OCI-LY3 (cell line): ENCODE measurements around the gene FRZB.
"Not testable (repeated sequence)": the region's sequence is repeated elsewhere in the genome, so short reads cannot be mapped to it uniquely, and the experiment has no call there.

Experiments
- H2AFZ ChIP-seq: fragments of 200-600, 300-600 bp; shearing (Covaris generic); 2 replicates; pipeline ENCODE4 v1.6.0; 2014; ENCODE audit warnings: antibody characterized with exemption, low read depth, low read length
- H3K27ac ChIP-seq: fragments of 200-600, 300-600 bp; sonication (generic); 2 replicates; pipeline ENCODE4 v1.5.1; 2014; ENCODE audit warnings: mild to moderate bottlenecking, low read length, moderate library complexity, mixed read lengths
- H3K27me3 ChIP-seq: fragments of 200-600, 300-600 bp; sonication (generic); 2 replicates; pipeline ENCODE4 v1.6.1; 2014; ENCODE audit warnings: low read depth, low read length, mixed read lengths
- H3K36me3 ChIP-seq: fragments of 200-600, 300-600 bp; sonication (generic); replicated peaks from 2 replicates; pipeline ENCODE3; 2014; ENCODE audit warnings: low read depth, low read length, mixed read lengths
- H3K4me1 ChIP-seq: fragments of 300-600, 200-600 bp; sonication (generic); 2 replicates; pipeline ENCODE4 v1.6.1; 2014; ENCODE audit warnings: low read length, mixed read lengths
- H3K4me2 ChIP-seq: fragments of 200-600, 300-600 bp; sonication (generic); 2 replicates; pipeline ENCODE4 v1.6.1; 2014; ENCODE audit warnings: low read length, mixed read lengths
- H3K4me3 ChIP-seq: fragments of 300-600, 200-600 bp; sonication (generic); 2 replicates; pipeline ENCODE4 v1.5.1; 2014; ENCODE audit warnings: antibody characterized with exemption, mild to moderate bottlenecking, low read length, moderate library complexity
- H3K79me2 ChIP-seq: fragments of 300-600, 200-600 bp; shearing (Covaris generic); 2 replicates; pipeline ENCODE4 v1.6.1; 2014; ENCODE audit warnings: mild to moderate bottlenecking, low read length, mixed read lengths
- H3K9ac ChIP-seq: fragments of 300-600, 200-600 bp; shearing (Covaris generic); 2 replicates; pipeline ENCODE4 v1.6.0; 2014; ENCODE audit warnings: mild to moderate bottlenecking, low read length, moderate library complexity
- H3K9me3 ChIP-seq: fragments of 200-600, 300-600 bp; shearing (Covaris generic); 2 replicates; pipeline ENCODE4 v1.6.1; 2014; ENCODE audit warnings: low read length, mixed read lengths; ENCODE audit not compliant: insufficient read depth
- H4K20me1 ChIP-seq: fragments of 200-600, 300-600 bp; sonication (generic); 2 replicates; pipeline ENCODE4 v1.6.1; 2016; ENCODE audit warnings: low read length, mixed read lengths; ENCODE audit not compliant: insufficient read depth
- CTCF ChIP-seq: fragments of 200-600, 300-600 bp; sonication (generic); IDR thresholded peaks from 2 replicates; pipeline ENCODE4 v1.5.1; 2014; ENCODE audit warnings: antibody characterized with exemption, low read length, low read depth
- EZH2phosphoT487 ChIP-seq: fragments of 200-600 bp; shearing (Covaris generic); IDR thresholded peaks from 2 replicates; pipeline ENCODE4 v1.6.1; 2018; ENCODE audit warnings: antibody characterized with exemption, mixed run types, low read depth

FRZB gene

GRCh38 chr2:182895169-182895568, 28.7 kb upstream of the FRZB start:
- no peak overlapping the region for H3K27ac ChIP-seq
- H4K20me1 ChIP-seq = no peaks in the 10 kb centered on the region
- TF ChIP-seq CTCF (no peak), EZH2phosphoT487 (no peak)
- no peaks in the 10 kb centered on the region for H3K4me1 ChIP-seq
- H2AFZ ChIP-seq = no peak overlapping the region
- no peak overlapping the region for H3K4me3 ChIP-seq
- H3K27me3 ChIP-seq = no peaks in the 10 kb centered on the region
- no peaks in the 10 kb centered on the region for H3K9me3 ChIP-seq
- H3K36me3 ChIP-seq = no peaks in the 10 kb centered on the region
- no peak overlapping the region for H3K4me2 ChIP-seq
- H3K79me2 ChIP-seq = no peaks in the 10 kb centered on the region
- H3K9ac ChIP-seq = no peak overlapping the region

- Histone ChIP-seq H4K20me1 (no peaks in the 10 kb centered on the region), H3K4me3 (no peak overlapping the region), H3K9ac (no peak overlapping the region), H3K27ac (no peak overlapping the region), H3K4me1 (no peaks in the 10 kb centered on the region), H3K79me2 (no peaks in the 10 kb centered on the region), H3K36me3 (no peaks in the 10 kb centered on the region), H3K4me2 (no peak overlapping the region), H3K9me3 (no peaks in the 10 kb centered on the region), H2AFZ (no peak overlapping the region), H3K27me3 (no peaks in the 10 kb centered on the region)
- TF ChIP-seq EZH2phosphoT487 (no peak), CTCF (no peak)
Observed at GRCh38 chr2:182894174-182894573, 27.7 kb upstream of the FRZB start.

GRCh38 chr2:182893666-182894065, 27.2 kb upstream of the FRZB start:
- Histone ChIP-seq H3K9me3 (no peaks in the 10 kb centered on the region), H3K27me3 (no peaks in the 10 kb centered on the region), H4K20me1 (no peaks in the 10 kb centered on the region), H3K79me2 (no peaks in the 10 kb centered on the region), H3K4me3 (no peak overlapping the region), H3K4me2 (no peak overlapping the region), H3K36me3 (no peaks in the 10 kb centered on the region), H3K27ac (no peak overlapping the region), H3K9ac (no peak overlapping the region), H2AFZ (no peak overlapping the region), H3K4me1 (no peaks in the 10 kb centered on the region)
- TF ChIP-seq CTCF (no peak), EZH2phosphoT487 (no peak)

GRCh38 chr2:182893035-182893434, 26.6 kb upstream of the FRZB start:
- H2AFZ ChIP-seq, H3K36me3 ChIP-seq, H3K79me2 ChIP-seq, H3K4me3 ChIP-seq, H3K9ac ChIP-seq, H3K27ac ChIP-seq, H3K9me3 ChIP-seq, H3K4me2 ChIP-seq, H3K27me3 ChIP-seq, H3K4me1 ChIP-seq, H4K20me1 ChIP-seq: not testable (repeated sequence)

- Histone ChIP-seq H2AFZ (no peak overlapping the region), H3K36me3 (no peaks in the 10 kb centered on the region), H3K27me3 (no peaks in the 10 kb centered on the region), H4K20me1 (no peaks in the 10 kb centered on the region), H3K79me2 (no peaks in the 10 kb centered on the region), H3K4me3 (no peak overlapping the region), H3K9ac (no peak overlapping the region), H3K4me2 (no peak overlapping the region), H3K4me1 (no peaks in the 10 kb centered on the region), H3K9me3 (no peaks in the 10 kb centered on the region), H3K27ac (no peak overlapping the region)
- TF ChIP-seq CTCF (no peak), EZH2phosphoT487 (no peak)
Observed at GRCh38 chr2:182891611-182892010, 25.2 kb upstream of the FRZB start.
